Pulmonary artery endothelial cell (primary cell): ENCODE measurements around the gene MRPL37. TPM values are rescaled to one million over a fixed set of nuclear protein-coding genes. Genes with fewer than 3 reads are reported as not detected.

ENCODE experiments used
- DNase-seq: peaks from one replicate; pipeline ENCODE4 v3.0.0-alpha.2; 2011; ENCODE audit warnings: low read depth, low spot score
- total RNA-seq: library from RNA; depleted of rRNA; stranded (reverse); fragments of >200 nt; gene quantifications from 2 replicates; pipeline ENCODE4 v1.2.3, GENCODE V29; 2014

MRPL37 gene
- total RNA-seq, 1 donor from 2014 or later = 67.6 TPM

- no peak for DNase-seq
Observed at GRCh38 chr1:54263601-54264226, 63.7 kb downstream of the MRPL37 start.

- no peak for DNase-seq
Observed at GRCh38 chr1:54265126-54265525, 65.2 kb downstream of the MRPL37 start.

GRCh38 chr1:54265659-54266058 is 65.7 kb downstream of the MRPL37 start:
- DNase-seq = no peak

- no peak for DNase-seq
Observed at GRCh38 chr1:54266195-54266594, 66.2 kb downstream of the MRPL37 start.

GRCh38 chr1:54266908-54267307 is 66.9 kb downstream of the MRPL37 start:
- DNase-seq = no peak

Other genes starting within 250 kb of the MRPL37 start
- not detected in 2 replicates for gene LDLRAD1, start 182.0 kb upstream of the MRPL37 start, total RNA-seq
- gene TMEM59, start 147.0 kb upstream of the MRPL37 start, total RNA-seq = 246 and 255 TPM in 2 replicates
- 2.6 and 3.7 TPM in 2 replicates for gene TCEANC2, start 146.6 kb upstream of the MRPL37 start, total RNA-seq
- not detected in 2 replicates for gene CDCP2, start 47.2 kb upstream of the MRPL37 start, total RNA-seq
- 4.3 and 6.2 TPM in 2 replicates for gene CYB5RL, start 137 bp upstream of the MRPL37 start, total RNA-seq
- 10.5 and 12.1 TPM in 2 replicates for gene SSBP3, start 206.2 kb downstream of the MRPL37 start, total RNA-seq